Epithelial cell of proximal tubule (primary cell): ENCODE measurements around the gene ENTREP3. TPM values are rescaled to one million over a fixed set of nuclear protein-coding genes. Genes with fewer than 3 reads are reported as not detected.

Experiments used
- DNase-seq: peaks from one replicate; pipeline ENCODE4 v3.0.0-alpha.2; 2011; ENCODE audit warnings: low read depth
- H3K4me3 ChIP-seq: 2 replicates; pipeline ENCODE4 v1.5.1; 2011; ENCODE audit warnings: low read depth, mild to moderate bottlenecking, low read length
- CTCF ChIP-seq: conservative IDR thresholded peaks from 2 replicates; pipeline ENCODE4 v1.5.1; 2012; ENCODE audit warnings: low read depth, mild to moderate bottlenecking, low read length
- total RNA-seq: library from RNA; depleted of rRNA; stranded (reverse); fragments of >200 nt; gene quantifications from 2 replicates; pipeline ENCODE4 v1.2.3, GENCODE V29; 2015

ENTREP3 gene
- total RNA-seq, 1 donor from 2014 or later, result 15.9 TPM

DNA sequence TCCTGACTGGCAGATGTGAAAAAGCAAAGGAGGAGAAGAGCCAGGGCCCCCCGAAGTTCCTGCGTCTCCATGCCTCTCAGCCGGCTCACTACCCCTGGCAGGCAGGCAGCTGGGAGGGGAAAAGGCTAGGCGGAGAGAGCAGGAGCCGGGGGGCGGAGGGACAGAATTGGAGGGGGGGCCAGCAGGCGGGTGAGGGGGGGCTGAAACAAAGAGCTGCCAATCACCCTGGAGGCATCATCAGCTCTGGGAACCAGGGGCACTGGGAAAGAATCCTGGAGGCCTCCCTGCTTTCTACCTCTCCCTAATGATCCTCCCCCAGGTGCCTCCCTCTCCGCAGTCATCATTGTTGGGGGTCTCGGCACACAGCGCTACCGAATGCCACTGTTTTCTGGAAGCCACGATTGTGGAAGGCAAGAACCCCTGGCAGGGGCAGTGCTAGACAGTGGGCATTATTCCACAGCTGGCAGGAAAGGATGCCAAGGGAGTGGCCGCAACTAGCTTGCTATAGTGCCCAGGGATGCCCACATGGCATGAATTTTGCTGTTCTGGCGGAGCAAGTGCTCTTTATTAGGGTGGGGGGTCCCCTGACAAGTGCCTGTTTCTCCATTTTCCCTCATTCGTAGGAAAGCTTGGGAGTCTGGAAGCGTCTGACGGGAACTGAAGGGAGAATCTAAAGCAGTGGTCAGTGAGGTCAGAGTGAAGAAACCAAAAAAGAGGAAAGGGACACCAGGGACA is 47.3 kb downstream of the ENTREP3 start, which contains the start of gene THBS3:
TSS of gene THBS3 (minus strand) at position 92 of the 735 bp plus-strand sequence. CDS start at position 71, 21 bp downstream.
- TF ChIP-seq CTCF, result no peak
- H3K4me3 ChIP-seq, result peak within 1 kb of the TSS; percentile 100
- no peak for DNase-seq

GRCh38 chr1:155206891-155207805 is 48.1 kb downstream of the ENTREP3 start:
- no peak for DNase-seq
- peak overlapping the region; percentile 100 for H3K4me3 ChIP-seq
- TF ChIP-seq CTCF, result peak; percentile 95

- no peak overlapping the region for H3K4me3 ChIP-seq
- TF ChIP-seq CTCF, result no peak
Observed at GRCh38 chr1:155205969-155206593, 49.2 kb downstream of the ENTREP3 start.

DNA sequence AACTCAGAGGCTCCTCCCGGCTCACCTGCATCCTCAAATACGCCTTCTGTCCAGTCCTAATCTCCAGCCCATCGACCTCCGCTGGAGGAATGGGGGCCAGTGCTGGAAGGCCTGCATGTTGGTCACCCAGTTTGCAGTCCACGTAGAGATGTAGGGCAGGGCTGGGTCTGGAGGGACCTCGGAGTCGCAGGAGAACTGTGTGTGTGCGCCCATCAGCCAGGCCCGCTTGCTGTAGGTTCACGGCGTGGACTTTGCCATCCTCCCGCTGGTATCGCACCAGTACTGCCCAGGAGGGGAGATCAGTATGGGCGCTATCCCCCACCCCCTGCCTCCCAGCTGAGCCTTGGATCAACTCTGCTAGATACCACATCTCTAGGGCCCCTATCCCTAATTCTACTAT is 50.2 kb downstream of the ENTREP3 start:
- DNase-seq, result no peak
- H3K4me3 ChIP-seq, result no peak overlapping the region
- no peak for TF ChIP-seq CTCF

More at GRCh38 chr1:155205969-155206593, 49.2 kb downstream of the ENTREP3 start:
- DNase-seq, result no peak

DNA sequence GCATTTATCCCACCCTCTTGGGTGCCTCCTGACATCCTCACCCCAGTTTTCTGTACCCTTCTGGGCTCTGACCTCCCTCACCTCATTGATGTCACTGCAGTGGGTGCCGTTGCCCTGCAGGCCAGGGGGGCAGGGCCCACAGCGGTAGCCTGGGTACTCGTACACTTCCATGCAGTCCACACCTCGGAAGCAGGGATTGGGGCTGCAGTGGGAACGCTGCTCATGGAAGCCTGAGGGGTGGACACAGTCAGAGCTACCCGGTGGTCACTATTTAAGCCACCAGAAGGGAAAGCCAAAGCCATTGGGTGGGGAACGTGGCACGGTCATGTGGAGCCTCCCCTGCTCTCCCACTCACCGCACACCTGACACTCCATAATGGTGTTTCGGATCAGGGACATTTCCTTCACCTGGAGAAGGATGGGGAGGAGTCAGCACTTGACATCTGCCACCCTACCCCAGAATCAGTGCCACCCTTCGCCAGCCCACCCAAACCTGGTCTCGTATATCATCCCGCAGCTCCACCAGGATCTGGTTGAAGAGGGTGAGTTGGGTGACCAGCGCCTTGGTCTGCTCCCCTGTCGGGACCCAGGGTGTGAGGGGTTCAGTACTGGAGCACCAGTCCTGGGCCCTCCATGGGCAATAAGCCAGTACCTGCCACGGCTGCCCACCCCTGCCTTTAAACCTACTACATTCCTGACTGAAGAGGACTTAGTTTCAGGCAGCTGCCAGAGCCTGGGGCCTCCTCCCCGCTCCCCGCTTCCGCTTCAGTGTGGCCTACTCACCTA is 52.4 kb downstream of the ENTREP3 start:
- TF ChIP-seq CTCF, result no peak
- no peak for DNase-seq

GRCh38 chr1:155202198-155202597 is 53.1 kb downstream of the ENTREP3 start:
- H3K4me3 ChIP-seq, result no peak overlapping the region
- no peak for DNase-seq
- no peak for TF ChIP-seq CTCF

More for the DNA sequence above, 52.4 kb downstream of the ENTREP3 start:
- H3K4me3 ChIP-seq, result no peak overlapping the region
